Prostate gland (tissue), 2 donors: ENCODE results near the gene FCHO1. TPM values are rescaled to one million over a fixed set of nuclear protein-coding genes. Genes with fewer than 3 reads are reported as not detected.
"Not testable (repeated sequence)": the region's sequence is repeated elsewhere in the genome, so short reads cannot be mapped to it uniquely, and the experiment has no call there.

Experiments used
- DNase-seq: peaks from one replicate; pipeline ENCODE4 v3.0.0-alpha.2; 2019; ENCODE audit warnings: low spot score
- H3K27ac ChIP-seq, 2 donors: fragments of 200-600 bp; sonication (generic); 2 replicates each; pipeline ENCODE4 v1.5.1; 2017 to 2019
- H3K27me3 ChIP-seq: fragments of 200-600 bp; sonication (generic); replicated peaks from 2 replicates; pipeline ENCODE4 v1.5.1; 2019; ENCODE audit not compliant: insufficient read depth
- H3K36me3 ChIP-seq, 2 donors: fragments of 200-600 bp; sonication (generic); 1 replicate in 1 of 2; 2 replicates in 1 of 2; pipeline versions ENCODE4 v1.5.1 to v1.8.1; 2017 to 2019
- H3K4me1 ChIP-seq: fragments of 200-600 bp; sonication (generic); replicated peaks from 2 replicates; pipeline ENCODE4 v1.5.1; 2019
- H3K4me3 ChIP-seq, 2 donors: fragments of 200-600 bp; sonication (generic); 2 replicates each; pipeline ENCODE4 v1.5.1; 2017 to 2019
- H3K9me3 ChIP-seq: fragments of 200-600 bp; sonication (generic); 2 replicates; pipeline ENCODE4 v1.5.1; 2017
- POLR2A ChIP-seq: fragments of 450-650 bp; IDR thresholded peaks from one replicate; pipeline ENCODE4 v1.6.1; 2016; ENCODE audit warnings: antibody characterized with exemption, mild to moderate bottlenecking
- POLR2AphosphoS5 ChIP-seq: sonication (generic); formaldehyde crosslinking; IDR thresholded peaks from one replicate; pipeline ENCODE4 v1.6.1; 2017; ENCODE audit warnings: antibody characterized with exemption
- WGBS: methylation state at CpG from one replicate; pipeline ENCODE4 v1.1.5; 2018; 5-methylcytosine and 5-hydroxymethylcytosine counted together
- intact Hi-C: fragments of 100-400 bp; cut with DNase I; formaldehyde crosslinking; loops from one replicate; pipeline ENCODE4 v1.14.2; 2022
- total RNA-seq, 2 donors: library from RNA; depleted of rRNA; stranded (reverse); fragments of >200 nt; gene quantifications; one replicate each; pipeline ENCODE4 v1.1.0, GENCODE V29; 2016
- TF ChIP-seq, protein P1 (sequence below), 4 experiments: fragments of 200-600 bp in 2 of 4; fragments of 450-650 bp in 2 of 4; sonication (generic) in 2 of 4; IDR thresholded peaks; 1 replicate in 3 of 4; 2 replicates in 1 of 4; pipeline ENCODE4 v1.5.1; 2016 to 2019; ENCODE audit warnings: antibody characterized with exemption in 4 of 4, mild to moderate bottlenecking in 2 of 4, moderate library complexity in 2 of 4

The FCHO1 gene
- total RNA-seq, 2 donors from 2014 or later = 1.3 to 10.7 TPM

DNA sequence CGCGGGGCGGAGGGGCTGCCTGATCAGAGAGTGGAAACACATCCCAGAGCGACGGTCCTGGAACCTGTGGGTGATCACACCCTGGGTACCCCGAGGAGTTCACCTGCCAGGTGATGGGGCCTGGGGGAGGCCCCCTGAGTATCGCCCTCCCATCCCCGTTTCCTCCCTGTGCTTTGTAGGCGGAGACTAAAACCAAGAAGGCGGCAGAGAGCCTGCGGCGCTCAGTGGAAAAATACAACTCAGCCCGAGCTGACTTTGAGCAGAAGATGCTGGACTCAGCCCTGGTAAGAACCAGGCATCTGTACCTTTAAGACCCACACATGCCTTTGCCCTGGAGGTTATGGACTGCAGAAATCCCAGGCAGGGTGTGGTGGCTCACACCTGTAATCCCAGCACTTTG lies 19.3 kb downstream of the FCHO1 start:
- Histone ChIP-seq H3K36me3 (no peaks in the 10 kb centered on the region), H3K27ac (no peak overlapping the region), H3K9me3 (no peaks in the 10 kb centered on the region), H3K4me1 (no peaks in the 10 kb centered on the region), H3K27me3 (no peaks in the 10 kb centered on the region), H3K4me3 (no peak overlapping the region)
- DNase-seq = no peak
- intact Hi-C loops = loop anchor here (10.0 kb wide), 1 partner anchor 166 kb away; no protein-coding TSS in a partner anchor
- 77% methylated on average over 13 of the region's 13 CpGs for WGBS
- TF ChIP-seq, protein P1, sequence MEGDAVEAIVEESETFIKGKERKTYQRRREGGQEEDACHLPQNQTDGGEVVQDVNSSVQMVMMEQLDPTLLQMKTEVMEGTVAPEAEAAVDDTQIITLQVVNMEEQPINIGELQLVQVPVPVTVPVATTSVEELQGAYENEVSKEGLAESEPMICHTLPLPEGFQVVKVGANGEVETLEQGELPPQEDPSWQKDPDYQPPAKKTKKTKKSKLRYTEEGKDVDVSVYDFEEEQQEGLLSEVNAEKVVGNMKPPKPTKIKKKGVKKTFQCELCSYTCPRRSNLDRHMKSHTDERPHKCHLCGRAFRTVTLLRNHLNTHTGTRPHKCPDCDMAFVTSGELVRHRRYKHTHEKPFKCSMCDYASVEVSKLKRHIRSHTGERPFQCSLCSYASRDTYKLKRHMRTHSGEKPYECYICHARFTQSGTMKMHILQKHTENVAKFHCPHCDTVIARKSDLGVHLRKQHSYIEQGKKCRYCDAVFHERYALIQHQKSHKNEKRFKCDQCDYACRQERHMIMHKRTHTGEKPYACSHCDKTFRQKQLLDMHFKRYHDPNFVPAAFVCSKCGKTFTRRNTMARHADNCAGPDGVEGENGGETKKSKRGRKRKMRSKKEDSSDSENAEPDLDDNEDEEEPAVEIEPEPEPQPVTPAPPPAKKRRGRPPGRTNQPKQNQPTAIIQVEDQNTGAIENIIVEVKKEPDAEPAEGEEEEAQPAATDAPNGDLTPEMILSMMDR (IDR thresholded peaks at IDR 0.05) = no peak
- TF ChIP-seq POLR2AphosphoS5 (no peak), POLR2A (no peak)

- Histone ChIP-seq H3K27me3 (no peaks in the 10 kb centered on the region), H3K27ac (no peak overlapping the region), H3K4me3 (no peak overlapping the region), H3K4me1 (no peaks in the 10 kb centered on the region), H3K9me3 (no peaks in the 10 kb centered on the region), H3K36me3 (no peaks in the 10 kb centered on the region)
- no peak for TF ChIP-seq POLR2AphosphoS5
- no peak for TF ChIP-seq POLR2A
- TF ChIP-seq, protein P1 (IDR thresholded peaks at IDR 0.05) = no peak
- no peak for DNase-seq
- WGBS = 90% methylated on average over 4 of the region's 4 CpGs
- intact Hi-C loops = loop anchor here (10.0 kb wide), 1 partner anchor 167 kb away; no protein-coding TSS in a partner anchor
Observed at GRCh38 chr19:17772172-17772571, 20.9 kb downstream of the FCHO1 start.

GRCh38 chr19:17775245-17775927 lies 24.1 kb downstream of the FCHO1 start:
- 67% methylated on average over 15 of the region's 16 CpGs for WGBS
- intact Hi-C loops = loop anchor here (10.0 kb wide), 1 partner anchor 171 kb away; no protein-coding TSS in a partner anchor
- Histone ChIP-seq H3K27me3 (peaks cover 2% of the 10 kb centered on the region), H3K4me1 (no peaks in the 10 kb centered on the region), H3K4me3 (no peak overlapping the region), H3K9me3 (no peaks in the 10 kb centered on the region), H3K36me3 (no peaks in the 10 kb centered on the region), H3K27ac (no peak overlapping the region)
- TF ChIP-seq POLR2A (no peak), POLR2AphosphoS5 (no peak)
- TF ChIP-seq, protein P1 (IDR thresholded peaks at IDR 0.05) = no peak
- no peak for DNase-seq

GRCh38 chr19:17775991-17776803 lies 24.9 kb downstream of the FCHO1 start:
- Histone ChIP-seq H3K4me3 (no peak overlapping the region), H3K36me3 (no peaks in the 10 kb centered on the region), H3K27me3 (peaks cover 2% of the 10 kb centered on the region), H3K4me1 (no peaks in the 10 kb centered on the region), H3K9me3 (no peaks in the 10 kb centered on the region), H3K27ac (no peak overlapping the region)
- TF ChIP-seq POLR2A (no peak), POLR2AphosphoS5 (no peak)
- TF ChIP-seq, protein P1 (IDR thresholded peaks at IDR 0.05) = no peak
- no peak for DNase-seq
- WGBS = 74% methylated on average over 26 of the region's 27 CpGs
- intact Hi-C loops = loop anchor here (10.0 kb wide), 1 partner anchor 171 kb away; no protein-coding TSS in a partner anchor

GRCh38 chr19:17777840-17778239 lies 26.6 kb downstream of the FCHO1 start:
- WGBS = 79% methylated on average over 10 of the region's 10 CpGs

More at GRCh38 chr19:17777840-17778239, 26.6 kb downstream of the FCHO1 start:
- H3K4me3 ChIP-seq, H3K4me1 ChIP-seq, H3K9me3 ChIP-seq, H3K27me3 ChIP-seq, H3K36me3 ChIP-seq, H3K27ac ChIP-seq, DNase-seq: not testable (repeated sequence)
- intact Hi-C loops = loop anchor here (10.0 kb wide), 1 partner anchor 173 kb away; no protein-coding TSS in a partner anchor
